Erythroblast (primary cell): ENCODE data around the gene CEBPE.

Experiments used
- GATA1 ChIP-seq: IDR thresholded peaks from 2 replicates; pipeline ENCODE4 v1.6.1; 2011; ENCODE audit warnings: low read depth, mild to moderate bottlenecking, control low read depth, low read length, moderate library complexity
- POLR2A ChIP-seq: IDR thresholded peaks from 2 replicates; pipeline ENCODE4 v1.6.1; 2011; ENCODE audit warnings: mild to moderate bottlenecking, low read length

GRCh38 chr14:23071921-23072539, 47.0 kb downstream of the CEBPE start:
- no peak for TF ChIP-seq POLR2A
- TF ChIP-seq GATA1, result no peak
